ENCODE data around the gene DNAAF9.

The DNAAF9 gene

GRCh38 chr20:3412600-3413392 lies 5.3 kb upstream of the DNAAF9 start:
- H3K4me3 ChIP-seq (ENCODE audit: low read depth, low read length), result no peak overlapping the region

- no peak overlapping the region for H3K4me3 ChIP-seq (ENCODE audit: low read depth, low read length)
Observed at GRCh38 chr20:3410464-3410863, 3.0 kb upstream of the DNAAF9 start.

GRCh38 chr20:3409417-3409816 lies 1.9 kb upstream of the DNAAF9 start:
- H3K4me3 ChIP-seq (ENCODE audit: low read depth, low read length), result no peak overlapping the region

GRCh38 chr20:3407771-3408637 lies 535 bp upstream of the DNAAF9 start:
- peak overlapping the region; percentile 73 for H3K4me3 ChIP-seq (ENCODE audit: low read depth, low read length)

- peak overlapping the region; percentile 84 for H3K4me3 ChIP-seq (ENCODE audit: low read depth, low read length)
Observed at GRCh38 chr20:3406481-3407039, 909 bp downstream of the DNAAF9 start.

- peak overlapping the region; percentile 84 for H3K4me3 ChIP-seq (ENCODE audit: low read depth, low read length)
Observed at GRCh38 chr20:3405696-3406358, 1.6 kb downstream of the DNAAF9 start.

- no peak overlapping the region for H3K4me3 ChIP-seq (ENCODE audit: low read depth, low read length)
Observed at GRCh38 chr20:3405139-3405538, 2.3 kb downstream of the DNAAF9 start.

GRCh38 chr20:3404402-3404801 lies 3.1 kb downstream of the DNAAF9 start:
- no peak overlapping the region for H3K4me3 ChIP-seq (ENCODE audit: low read depth, low read length)

GRCh38 chr20:3403741-3404140 lies 3.7 kb downstream of the DNAAF9 start:
- H3K4me3 ChIP-seq (ENCODE audit: low read depth, low read length), result no peak overlapping the region

GRCh38 chr20:3402453-3402852 lies 5.0 kb downstream of the DNAAF9 start:
- H3K4me3 ChIP-seq (ENCODE audit: low read depth, low read length), result no peak overlapping the region

- H3K4me3 ChIP-seq (ENCODE audit: low read depth, low read length), result no peak overlapping the region
Observed at GRCh38 chr20:3400260-3401155, 7.0 kb downstream of the DNAAF9 start.

- no peak overlapping the region for H3K4me3 ChIP-seq (ENCODE audit: low read depth, low read length)
Observed at GRCh38 chr20:3398681-3399252, 8.7 kb downstream of the DNAAF9 start.

GRCh38 chr20:3396492-3396891 lies 11.0 kb downstream of the DNAAF9 start:
- H3K4me3 ChIP-seq (ENCODE audit: low read depth, low read length), result no peak overlapping the region

- no peak overlapping the region for H3K4me3 ChIP-seq (ENCODE audit: low read depth, low read length)
Observed at GRCh38 chr20:3392756-3393155, 14.7 kb downstream of the DNAAF9 start.

- no peak overlapping the region for H3K4me3 ChIP-seq (ENCODE audit: low read depth, low read length)
Observed at GRCh38 chr20:3390759-3391425, 16.6 kb downstream of the DNAAF9 start.

GRCh38 chr20:3383878-3384495 lies 23.5 kb downstream of the DNAAF9 start:
- no peak overlapping the region for H3K4me3 ChIP-seq (ENCODE audit: low read depth, low read length)

GRCh38 chr20:3382836-3383235 lies 24.6 kb downstream of the DNAAF9 start:
- no peak overlapping the region for H3K4me3 ChIP-seq (ENCODE audit: low read depth, low read length)

- no peak overlapping the region for H3K4me3 ChIP-seq (ENCODE audit: low read depth, low read length)
Observed at GRCh38 chr20:3380228-3381070, 27.0 kb downstream of the DNAAF9 start.
